GM23248 (cell line): ENCODE measurements around the gene C6orf120.

Experiments
- EZH2 ChIP-seq: fragments of 200-600 bp; sonication (generic); IDR thresholded peaks from 2 replicates; pipeline ENCODE4 v1.6.1; 2018; ENCODE audit warnings: antibody characterized with exemption, mild to moderate bottlenecking; ENCODE audit not compliant: insufficient read depth, poor library complexity, severe bottlenecking
- EZH2phosphoT487 ChIP-seq: fragments of 200-600 bp; sonication (generic); IDR thresholded peaks from 2 replicates; pipeline ENCODE4 v1.6.1; 2018; ENCODE audit warnings: antibody characterized with exemption, moderate library complexity, mild to moderate bottlenecking, low read depth; ENCODE audit not compliant: insufficient read depth

- no peak for TF ChIP-seq EZH2phosphoT487
- no peak for TF ChIP-seq EZH2
Observed at GRCh38 chr6:169663468-169663867, 38.5 kb upstream of the C6orf120 start.
